ENCODE measurements around the gene ARHGEF28. TPM values are rescaled to one million over a fixed set of nuclear protein-coding genes. Genes with fewer than 3 reads are reported as not detected.

Gene ARHGEF28
- total and polyA plus RNA-seq, 2 experiments from 2014 or later: 3.5 to 11.2 TPM

GRCh38 chr5:73823508-73823925, 197.5 kb downstream of the ARHGEF28 start:
- H2AFZ ChIP-seq: no peak overlapping the region
- H3K27ac ChIP-seq: peak overlapping the region; percentile 36
- H3K27me3 ChIP-seq: no peaks in the 10 kb centered on the region
- no peaks in the 10 kb centered on the region for H3K9me2 ChIP-seq (replicated peaks; ENCODE audit: insufficient read depth)
- H3K9me3 ChIP-seq (ENCODE audit: low read depth): no peaks in the 10 kb centered on the region
- peaks cover 11% of the 10 kb centered on the region for H3K4me1 ChIP-seq (ENCODE audit: insufficient read depth)
- H4K20me1 ChIP-seq (ENCODE audit: insufficient read depth, poor library complexity, severe bottlenecking): no peaks in the 10 kb centered on the region
- H3K79me2 ChIP-seq: no peaks in the 10 kb centered on the region
- no peak overlapping the region for H3K4me3 ChIP-seq
- H3K4me2 ChIP-seq: peak overlapping the region; percentile 5
- TF ChIP-seq CTCF (IDR thresholded peaks at IDR 0.05; ENCODE audit: poor library complexity): no peak
- no peak for TF ChIP-seq EZH2phosphoT487 (IDR thresholded peaks at IDR 0.05; ENCODE audit: low read depth, severe bottlenecking, unreplicated experiment)
- TF ChIP-seq EZH2 (IDR thresholded peaks at IDR 0.05; ENCODE audit: borderline replicate concordance): no peak
- peak; percentile 18 for DNase-seq (ENCODE audit: low spot score)
- WGBS (ENCODE audit: low lambda C conversion rate, missing lambda C conversion rate): 74% methylated on average over 1 of the region's 1 CpG
- no peaks in the 10 kb centered on the region for H3K36me3 ChIP-seq (replicated peaks; ENCODE audit: insufficient read depth, low read depth)

- no peaks in the 10 kb centered on the region for H3K9me2 ChIP-seq (replicated peaks; ENCODE audit: insufficient read depth)
- no peaks in the 10 kb centered on the region for H3K9me3 ChIP-seq (ENCODE audit: low read depth)
- no peaks in the 10 kb centered on the region for H3K27me3 ChIP-seq
- no peak overlapping the region for H2AFZ ChIP-seq
- WGBS (ENCODE audit: low lambda C conversion rate, missing lambda C conversion rate): 89% methylated on average over 7 of the region's 7 CpGs
- no peak overlapping the region for H3K4me2 ChIP-seq
- no peak overlapping the region for H3K27ac ChIP-seq
- no peak for TF ChIP-seq CTCF (IDR thresholded peaks at IDR 0.05; ENCODE audit: poor library complexity)
- TF ChIP-seq EZH2 (IDR thresholded peaks at IDR 0.05; ENCODE audit: borderline replicate concordance): no peak
- TF ChIP-seq EZH2phosphoT487 (IDR thresholded peaks at IDR 0.05; ENCODE audit: low read depth, severe bottlenecking, unreplicated experiment): no peak
- no peaks in the 10 kb centered on the region for H3K36me3 ChIP-seq (replicated peaks; ENCODE audit: insufficient read depth, low read depth)
- H3K79me2 ChIP-seq: no peaks in the 10 kb centered on the region
- H4K20me1 ChIP-seq (ENCODE audit: insufficient read depth, poor library complexity, severe bottlenecking): no peaks in the 10 kb centered on the region
- H3K4me3 ChIP-seq: no peak overlapping the region
- peaks cover 11% of the 10 kb centered on the region for H3K4me1 ChIP-seq (ENCODE audit: insufficient read depth)
- no peak for DNase-seq (ENCODE audit: low spot score)
Measured at GRCh38 chr5:73825199-73825598, 199.2 kb downstream of the ARHGEF28 start.

- H3K27me3 ChIP-seq: no peaks in the 10 kb centered on the region
- peak overlapping the region; percentile 24 for H3K27ac ChIP-seq
- no peaks in the 10 kb centered on the region for H3K36me3 ChIP-seq (replicated peaks; ENCODE audit: insufficient read depth, low read depth)
- H3K4me1 ChIP-seq (ENCODE audit: insufficient read depth): peaks cover 11% of the 10 kb centered on the region
- H2AFZ ChIP-seq: no peak overlapping the region
- H3K79me2 ChIP-seq: no peaks in the 10 kb centered on the region
- DNase-seq (ENCODE audit: low spot score): no peak
- no peaks in the 10 kb centered on the region for H3K9me2 ChIP-seq (replicated peaks; ENCODE audit: insufficient read depth)
- no peaks in the 10 kb centered on the region for H3K9me3 ChIP-seq (ENCODE audit: low read depth)
- TF ChIP-seq EZH2phosphoT487 (IDR thresholded peaks at IDR 0.05; ENCODE audit: low read depth, severe bottlenecking, unreplicated experiment): no peak
- no peak for TF ChIP-seq CTCF (IDR thresholded peaks at IDR 0.05; ENCODE audit: poor library complexity)
- no peak for TF ChIP-seq EZH2 (IDR thresholded peaks at IDR 0.05; ENCODE audit: borderline replicate concordance)
- no peaks in the 10 kb centered on the region for H4K20me1 ChIP-seq (ENCODE audit: insufficient read depth, poor library complexity, severe bottlenecking)
- H3K4me3 ChIP-seq: no peak overlapping the region
- H3K4me2 ChIP-seq: no peak overlapping the region
Measured at GRCh38 chr5:73825736-73826135, 199.7 kb downstream of the ARHGEF28 start.
